GM21390 (cell line): Measurements from ENCODE around the gene SHISA3.

ENCODE experiments used
- ATAC-seq: cut with Tn5 transposase; IDR thresholded peaks from one replicate; pipeline ENCODE4 v1.9.1; 2021; ENCODE audit not compliant: unreplicated experiment

Gene SHISA3

GRCh38 chr4:42442601-42443000 is 45.3 kb downstream of the SHISA3 start:
- no peak for ATAC-seq

- ATAC-seq, result no peak
These were observed 47.8 kb downstream of the SHISA3 start for GRCh38 chr4:42445038-42445437.

GRCh38 chr4:42446823-42447222 is 49.5 kb downstream of the SHISA3 start:
- ATAC-seq, result no peak
